Pulmonary artery endothelial cell (primary cell): Measurements from ENCODE around the gene SAMHD1. TPM values are rescaled to one million over a fixed set of nuclear protein-coding genes. Genes with fewer than 3 reads are reported as not detected.
A peak's percentile ranks its signal among the peaks of the same experiment; 100 is the strongest.
"Not testable (repeated sequence)": the region's sequence is repeated elsewhere in the genome, so short reads cannot be mapped to it uniquely, and the experiment has no call there.

ENCODE experiments used
- DNase-seq: peaks from one replicate; pipeline ENCODE4 v3.0.0-alpha.2; 2011; ENCODE audit warnings: low read depth, low spot score
- total RNA-seq: library from RNA; depleted of rRNA; stranded (reverse); fragments of >200 nt; gene quantifications from 2 replicates; pipeline ENCODE4 v1.2.3, GENCODE V29; 2014

SAMHD1 gene
- total RNA-seq, 1 donor from 2014 or later, result 19.9 TPM

DNA sequence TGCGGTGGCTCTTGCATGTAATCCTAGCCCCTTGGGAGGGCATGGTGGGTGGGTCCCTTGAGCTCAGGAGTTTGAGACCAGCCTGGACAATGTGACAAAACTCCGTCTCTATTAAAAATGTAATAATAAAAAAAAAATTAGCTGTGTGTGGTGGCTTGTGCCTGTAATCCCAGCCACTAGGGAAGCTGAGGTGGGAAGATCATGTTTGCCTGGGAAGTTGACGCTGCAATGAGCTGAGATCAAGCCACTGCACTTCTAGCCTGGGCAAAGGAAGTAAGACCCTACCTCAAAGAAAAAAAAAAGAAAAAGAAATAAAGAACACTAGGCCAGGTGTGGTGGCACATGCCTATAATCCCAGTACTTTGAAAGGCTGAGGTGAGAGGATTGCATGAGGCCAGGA is 4.5 kb upstream of the SAMHD1 start:
- no peak for DNase-seq

DNA sequence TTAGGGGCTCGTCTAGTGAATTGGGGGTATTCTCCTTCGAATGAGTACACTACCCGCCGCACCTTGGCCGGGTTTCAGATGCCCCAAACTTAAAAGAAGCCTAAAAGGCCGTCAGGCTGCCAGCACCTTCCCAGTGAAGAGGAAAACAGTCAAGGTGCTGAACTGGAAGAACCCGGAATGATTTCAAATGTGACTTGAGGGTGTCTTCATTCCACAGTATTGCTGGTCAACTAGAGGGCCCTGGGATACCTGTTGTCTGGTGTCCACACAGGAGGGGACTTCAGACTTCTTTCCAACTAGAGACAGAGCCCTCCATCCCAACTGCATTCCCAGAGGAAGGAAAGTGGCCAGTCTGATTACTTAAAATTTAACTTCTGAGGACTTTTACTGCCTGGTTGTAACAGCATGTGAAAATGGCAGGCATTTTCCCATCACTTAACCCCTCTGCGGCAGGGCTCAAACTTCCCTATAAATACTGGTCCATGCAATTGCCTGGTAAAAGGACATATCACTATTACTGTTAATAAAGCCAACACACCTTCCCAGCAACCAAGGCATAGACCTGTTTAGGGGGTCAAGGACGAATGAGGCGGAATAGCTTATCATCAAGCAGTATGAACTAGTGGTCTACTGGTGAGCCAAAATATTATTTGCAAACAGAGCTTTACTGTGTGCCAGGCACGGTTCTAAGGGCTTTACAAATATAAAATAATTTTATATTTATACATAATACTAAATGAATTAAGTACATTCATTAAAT is 651 bp upstream of the SAMHD1 start:
- DNase-seq, result no peak

DNA sequence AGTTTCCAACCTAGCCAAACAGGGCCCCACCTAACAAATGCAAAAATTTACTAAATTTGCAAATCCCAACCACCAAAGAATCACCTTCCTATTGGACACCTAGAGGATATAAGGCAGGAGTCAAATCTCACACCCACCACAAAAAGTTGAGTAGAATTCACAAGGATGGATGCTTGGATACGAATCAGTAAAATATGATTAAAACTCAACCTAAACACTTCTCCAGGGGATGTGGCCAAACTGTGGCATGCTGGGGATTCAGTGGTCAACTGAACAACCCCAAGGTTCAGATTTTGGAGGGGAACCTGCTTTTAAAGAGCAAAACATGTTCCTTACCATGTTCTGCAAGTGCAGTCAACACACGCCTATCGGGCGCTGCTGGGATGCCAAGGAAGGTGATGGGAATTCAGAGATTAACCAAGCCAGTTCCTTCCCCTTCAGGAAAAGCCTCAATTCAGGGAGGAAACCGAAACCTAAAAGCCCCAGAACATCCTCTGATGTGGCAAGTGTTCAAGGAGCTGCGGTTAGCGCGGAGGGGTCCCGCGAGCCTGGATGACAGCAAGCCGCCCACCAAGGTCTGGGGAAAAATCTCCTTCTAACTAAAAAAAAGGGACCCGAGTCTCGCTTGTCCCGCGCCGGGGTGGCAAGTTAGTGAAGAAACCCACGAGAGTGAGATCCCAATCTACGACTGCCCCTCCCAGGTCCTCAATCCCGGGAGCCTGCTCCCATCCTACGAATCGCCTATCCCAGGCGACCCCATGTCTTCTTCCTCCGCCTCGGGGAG is 902 bp downstream of the SAMHD1 start:
- no peak for DNase-seq

DNA sequence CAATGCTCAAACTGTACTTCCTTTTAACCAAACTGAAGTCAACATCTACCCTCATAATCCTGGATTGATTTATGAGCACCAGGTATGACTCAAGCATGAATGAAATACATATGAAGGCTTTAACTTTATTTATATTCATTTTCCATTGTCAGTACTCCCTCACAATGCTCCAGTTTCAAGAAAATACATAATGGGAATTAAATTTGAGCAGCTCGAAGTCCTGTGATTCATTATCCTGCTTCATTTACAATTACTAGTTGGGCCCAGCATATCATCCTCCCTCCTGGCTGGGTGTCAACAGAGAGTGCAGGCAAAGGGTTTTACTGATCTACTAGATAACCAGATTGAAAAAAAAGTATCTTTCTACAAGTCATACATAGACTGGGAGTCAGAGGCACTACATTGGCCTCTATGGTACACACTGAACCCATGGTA is 10.1 kb downstream of the SAMHD1 start:
- DNase-seq, result no peak

DNA sequence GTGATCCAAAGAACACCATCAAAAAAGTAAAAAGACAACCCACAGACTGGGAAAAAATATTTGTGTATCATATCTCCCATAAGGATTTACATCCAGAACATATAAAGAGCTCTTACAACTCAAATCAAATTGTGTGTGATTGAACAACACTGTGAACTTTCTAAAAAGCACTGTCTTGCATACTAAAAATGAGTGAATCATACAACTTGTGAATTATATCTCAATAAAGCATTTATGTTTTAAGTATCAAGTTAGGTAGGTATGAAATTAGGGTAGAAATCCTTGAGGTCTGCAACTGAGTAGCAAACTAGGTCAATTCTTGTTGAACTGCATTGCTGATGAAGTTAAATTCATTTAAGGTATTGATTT is 14.1 kb downstream of the SAMHD1 start:
- DNase-seq, result no peak

DNA sequence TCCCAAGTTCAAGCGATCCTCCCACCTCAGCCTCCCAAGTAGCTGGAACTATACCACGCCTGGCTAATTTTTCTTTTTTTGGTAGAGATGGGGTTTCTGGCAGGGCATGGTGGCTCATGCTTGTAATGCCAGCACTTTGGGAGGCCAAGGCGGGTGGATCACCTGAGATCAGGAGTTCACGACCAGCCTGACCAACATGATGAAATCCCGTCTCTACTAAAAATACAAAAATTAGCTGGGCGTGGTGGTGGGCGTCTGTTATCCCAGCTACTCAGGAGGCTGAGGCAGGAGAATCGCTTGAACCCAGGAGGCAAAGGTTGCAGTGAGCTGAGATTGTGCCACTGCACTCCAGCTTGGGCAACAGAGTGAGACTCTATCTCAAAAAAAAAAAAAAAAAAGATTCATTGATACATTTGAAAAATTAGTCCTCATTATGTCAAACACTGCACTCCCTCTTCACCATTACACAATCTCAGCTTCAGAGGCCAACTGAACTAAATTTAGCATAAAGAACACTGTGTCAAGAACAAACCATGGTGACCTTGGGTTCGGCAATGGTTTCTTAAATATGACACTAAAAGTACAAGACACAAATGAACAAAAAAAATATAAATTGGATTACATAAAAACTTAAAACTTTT is 14.6 kb downstream of the SAMHD1 start:
- not testable (repeated sequence) for DNase-seq

DNA sequence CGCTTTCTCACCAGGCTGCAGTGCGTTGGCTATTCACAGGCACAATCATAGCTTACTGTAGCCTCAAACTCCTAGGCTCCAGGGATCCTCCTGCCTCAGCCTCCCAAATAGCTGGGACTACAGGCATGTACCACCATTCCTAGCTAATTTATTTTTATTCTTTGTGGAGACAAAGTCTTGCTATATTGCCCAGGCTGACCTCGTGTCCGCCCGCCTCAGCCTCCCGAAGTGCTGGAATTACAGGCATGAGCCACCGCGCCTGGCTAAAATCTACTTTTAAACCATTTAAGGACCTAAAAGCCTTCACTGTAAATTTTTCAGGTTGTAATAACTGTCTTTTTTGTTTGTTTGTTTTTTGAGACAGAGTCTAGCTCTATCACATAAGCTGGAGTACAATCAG is 15.2 kb downstream of the SAMHD1 start:
- DNase-seq, result no peak

DNA sequence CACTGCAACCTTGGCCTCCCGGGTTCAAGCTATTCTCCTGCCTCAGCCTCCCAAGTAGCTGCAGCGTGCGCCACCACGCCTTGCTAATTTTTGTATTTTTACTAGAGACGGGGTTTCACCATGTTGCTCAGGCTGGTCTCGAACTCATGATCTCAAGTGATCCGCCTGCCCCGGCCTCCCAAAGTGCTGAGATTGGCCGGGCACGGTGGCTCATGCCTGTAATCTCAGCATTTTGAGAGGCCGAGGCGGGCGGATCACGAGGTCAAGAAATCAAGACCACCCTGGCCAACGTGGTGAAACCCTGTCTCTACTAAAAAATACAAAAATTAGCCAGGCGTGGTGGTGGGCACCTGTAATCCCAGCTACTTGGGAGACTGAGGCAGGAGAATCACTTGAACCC is 17.9 kb downstream of the SAMHD1 start:
- DNase-seq, result not testable (repeated sequence)

DNA sequence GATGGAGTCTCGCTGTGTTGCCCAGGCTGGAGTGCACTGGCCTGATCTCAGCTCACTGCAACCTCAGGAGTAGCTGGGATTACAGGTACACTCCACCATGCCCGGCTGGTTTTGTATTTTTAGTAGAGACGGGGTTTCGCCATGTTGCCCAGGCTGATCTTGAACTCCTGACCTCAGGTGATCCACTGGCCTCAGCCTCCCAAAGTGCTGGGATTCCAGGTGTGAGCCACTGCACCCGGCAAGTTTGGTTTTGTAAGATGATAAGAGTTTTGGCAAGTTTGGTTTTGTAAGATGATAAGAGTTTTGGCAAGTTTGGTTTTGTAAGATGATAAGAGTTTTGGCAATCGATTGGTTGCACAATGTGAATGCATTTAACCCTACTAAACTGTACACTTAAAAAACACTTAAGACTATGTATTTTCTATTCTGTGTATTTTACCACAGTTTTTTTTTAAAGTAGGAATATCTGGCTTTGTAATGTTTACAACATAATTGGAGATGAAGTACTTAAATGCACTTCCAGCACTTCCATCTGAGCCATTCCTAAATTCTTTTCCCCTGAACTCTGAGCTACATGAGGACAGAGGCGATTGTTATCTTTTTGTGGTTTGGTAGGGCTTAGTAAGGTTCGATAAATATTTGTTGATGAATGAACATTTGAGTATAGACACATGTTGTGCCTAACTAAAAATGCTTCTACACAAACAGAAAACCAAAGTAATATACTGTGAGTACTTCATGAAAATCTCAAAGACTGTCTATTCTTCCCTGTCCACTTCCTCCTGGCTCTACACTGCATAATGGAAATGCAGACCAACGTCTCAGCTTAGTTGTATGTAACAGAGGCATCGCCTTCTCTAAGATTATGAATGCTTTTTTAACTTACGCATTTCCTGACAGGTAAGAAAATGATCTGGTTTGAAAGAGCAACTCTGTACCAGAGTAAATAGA is 18.8 kb downstream of the SAMHD1 start:
- no peak for DNase-seq

DNA sequence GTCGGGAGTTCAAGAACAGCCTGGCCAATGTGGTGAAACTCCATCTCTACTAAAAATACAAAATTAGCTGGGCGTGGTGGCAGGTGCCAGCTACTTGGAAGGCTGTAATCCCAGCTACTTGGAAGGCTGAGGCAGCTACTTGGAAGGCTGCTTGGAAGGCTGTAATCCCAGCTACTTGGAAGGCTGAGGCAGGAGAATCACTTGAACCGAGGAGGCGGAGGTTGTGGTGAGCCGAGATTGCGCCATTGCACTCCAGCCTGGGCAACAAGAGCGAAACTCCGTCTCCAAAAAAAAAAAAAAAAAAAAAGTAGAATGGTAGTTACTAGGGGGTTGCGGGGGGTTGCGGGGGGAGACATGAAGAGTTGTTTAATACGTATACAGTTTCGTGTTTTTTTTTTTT is 19.4 kb downstream of the SAMHD1 start:
- DNase-seq, result not testable (repeated sequence)

DNA sequence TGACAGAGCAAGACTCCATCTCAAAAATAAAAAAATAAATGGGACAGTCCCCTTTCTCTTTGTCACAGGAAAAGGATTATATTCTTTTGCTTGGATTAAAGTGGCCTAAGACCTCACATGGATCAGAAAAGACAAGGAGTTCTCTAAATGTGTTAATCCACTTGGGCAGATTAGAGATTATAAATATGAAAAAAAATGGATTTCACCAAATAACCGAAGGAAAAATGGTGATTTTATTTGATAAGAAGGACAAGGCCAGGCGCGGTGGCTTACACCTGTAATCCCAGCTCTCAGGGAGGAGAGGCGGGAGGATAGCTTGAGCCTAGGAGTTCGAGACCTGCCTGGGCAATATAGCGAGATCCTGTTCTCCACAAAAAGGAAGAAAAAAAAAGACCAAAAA is 21.8 kb downstream of the SAMHD1 start:
- no peak for DNase-seq

DNA sequence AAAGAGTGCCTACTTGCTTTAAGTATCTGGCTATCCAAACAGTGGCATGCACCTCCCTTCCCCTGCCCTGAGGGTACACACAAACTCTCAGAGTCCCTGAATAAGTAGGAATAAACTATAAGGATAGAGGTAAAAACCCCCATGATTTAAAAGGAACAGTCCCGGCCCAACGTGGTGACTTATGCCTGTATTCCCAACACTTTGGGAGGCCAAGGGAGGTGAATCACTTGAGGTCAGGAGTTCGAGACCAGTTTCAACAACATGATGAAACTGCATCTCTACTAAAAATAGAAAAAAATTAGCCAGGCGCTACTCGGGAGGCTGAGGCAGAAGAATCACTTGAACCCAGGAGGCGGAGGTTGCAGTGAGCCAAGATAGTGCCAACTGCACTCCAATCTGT is 22.2 kb downstream of the SAMHD1 start:
- DNase-seq, result no peak

DNA sequence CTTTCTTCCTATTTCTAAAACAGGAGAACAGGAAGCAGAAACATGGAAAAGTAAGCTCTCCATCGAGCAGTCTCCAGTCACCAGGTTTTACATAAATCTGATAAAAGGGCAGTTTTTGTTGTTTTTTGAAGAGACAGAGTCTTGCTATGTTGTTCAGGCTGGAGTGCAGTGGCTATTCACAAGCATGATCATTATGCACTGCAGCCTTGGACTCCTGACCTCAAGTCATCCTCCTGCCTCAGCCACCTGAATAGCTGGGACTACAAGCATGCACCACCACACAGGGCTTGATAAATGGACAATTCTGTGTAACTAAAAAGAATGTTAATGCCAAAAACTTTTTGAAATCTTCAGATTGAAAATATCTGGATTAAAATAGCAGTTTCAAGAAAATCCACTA is 23.8 kb downstream of the SAMHD1 start:
- no peak for DNase-seq

DNA sequence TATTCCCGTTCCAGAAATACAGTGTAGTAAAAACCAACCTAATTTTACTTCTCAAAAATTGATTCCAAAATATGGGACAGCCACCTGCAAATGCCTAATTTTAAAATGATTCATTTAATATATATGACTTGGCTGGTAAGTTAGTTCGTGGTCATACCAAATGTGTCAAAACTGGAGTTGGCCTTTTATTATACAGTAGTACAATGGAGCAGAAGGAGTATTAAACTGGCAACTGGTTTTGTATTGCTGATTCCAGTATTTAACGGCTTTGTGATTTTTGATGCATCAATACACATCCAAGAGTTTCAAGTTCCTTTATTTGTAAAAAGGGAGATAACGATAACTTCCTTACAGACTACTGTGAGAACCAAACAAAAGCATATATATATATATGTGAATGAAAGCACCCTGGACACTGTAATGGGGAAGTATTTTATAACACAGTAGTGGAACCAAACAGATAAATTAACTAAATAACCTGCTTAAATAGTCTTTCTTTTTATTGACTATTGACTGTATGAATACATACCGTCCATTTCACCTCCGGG is 24.8 kb downstream of the SAMHD1 start:
- no peak for DNase-seq

DNA sequence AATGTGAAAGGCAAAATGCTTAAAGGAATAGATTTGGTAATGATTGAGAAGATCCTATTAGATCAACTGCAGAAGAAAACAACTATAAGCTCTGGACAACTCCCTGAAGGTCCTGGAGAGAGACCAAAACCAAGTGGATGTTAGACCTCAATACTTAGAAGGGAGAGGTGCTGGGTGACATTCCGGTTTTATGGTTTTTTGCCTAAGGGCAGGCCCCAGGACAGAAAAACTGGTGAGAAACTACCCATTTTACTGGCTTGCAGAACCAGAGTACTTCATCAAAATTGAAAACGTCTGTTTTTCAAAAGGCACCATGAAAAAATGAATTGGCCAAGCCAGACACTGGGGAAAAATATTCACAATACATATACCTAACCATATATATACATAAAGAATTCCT is 26.3 kb downstream of the SAMHD1 start:
- DNase-seq, result no peak

DNA sequence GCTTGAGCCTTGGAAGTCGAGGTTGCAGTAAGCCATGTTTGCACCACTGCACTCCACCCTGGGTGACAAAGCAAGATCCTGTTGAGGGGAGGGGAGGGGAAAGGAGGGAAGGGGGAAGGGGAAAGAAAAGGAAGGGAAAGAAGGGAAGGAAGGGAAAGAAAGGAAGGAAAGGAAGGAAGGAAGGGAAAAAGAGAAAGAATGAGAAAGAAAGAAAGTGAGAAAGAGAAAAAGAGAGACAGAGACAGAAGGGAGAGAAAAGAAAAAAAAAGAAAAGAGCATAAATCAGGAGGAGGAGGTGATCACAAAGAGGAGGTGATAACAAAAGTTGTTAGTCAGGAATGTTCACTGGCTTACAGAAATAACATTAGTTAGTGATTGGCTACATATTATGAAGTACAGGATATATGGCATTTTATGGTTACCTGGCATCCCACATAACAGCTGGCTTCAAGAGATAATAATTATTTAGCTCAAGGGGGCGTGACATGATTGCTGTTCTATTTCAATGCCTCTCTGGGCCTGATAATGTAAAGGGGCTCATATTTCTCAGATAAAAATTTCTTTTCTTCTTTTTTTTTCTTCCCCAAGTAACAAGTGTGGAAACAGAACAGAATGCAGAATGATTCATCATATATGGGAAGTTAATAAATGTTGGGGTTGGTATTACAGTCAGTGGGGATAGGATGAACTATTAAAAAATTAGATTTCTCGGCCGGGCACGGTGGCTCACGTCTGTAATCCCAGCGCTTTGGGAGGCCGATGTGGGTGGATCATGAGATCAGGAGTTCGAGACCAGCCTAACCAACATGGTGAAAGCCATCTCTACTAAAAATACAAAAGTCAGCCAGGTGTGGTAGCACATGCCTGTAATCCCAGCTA is 27.1 kb downstream of the SAMHD1 start:
- DNase-seq, result no peak

DNA sequence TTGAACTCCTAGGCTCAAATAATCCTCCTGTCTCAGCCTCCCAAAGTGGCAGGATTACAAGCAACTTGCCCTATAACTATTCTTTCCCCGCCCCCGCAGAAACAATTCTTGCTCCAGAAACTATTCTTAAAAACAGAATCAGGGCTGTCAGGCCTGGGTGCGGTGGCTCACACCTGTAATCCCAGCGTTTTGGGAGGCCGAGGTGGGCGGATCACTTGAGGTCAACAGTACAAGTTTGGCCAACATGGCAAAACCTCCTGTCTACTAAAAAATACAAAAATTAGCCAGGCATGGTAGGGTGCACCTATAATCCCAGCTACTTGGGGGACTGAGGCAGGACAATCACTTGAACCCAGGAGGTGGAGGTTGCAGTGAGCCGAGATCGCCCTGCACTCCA is 31.2 kb downstream of the SAMHD1 start:
- DNase-seq, result no peak

DNA sequence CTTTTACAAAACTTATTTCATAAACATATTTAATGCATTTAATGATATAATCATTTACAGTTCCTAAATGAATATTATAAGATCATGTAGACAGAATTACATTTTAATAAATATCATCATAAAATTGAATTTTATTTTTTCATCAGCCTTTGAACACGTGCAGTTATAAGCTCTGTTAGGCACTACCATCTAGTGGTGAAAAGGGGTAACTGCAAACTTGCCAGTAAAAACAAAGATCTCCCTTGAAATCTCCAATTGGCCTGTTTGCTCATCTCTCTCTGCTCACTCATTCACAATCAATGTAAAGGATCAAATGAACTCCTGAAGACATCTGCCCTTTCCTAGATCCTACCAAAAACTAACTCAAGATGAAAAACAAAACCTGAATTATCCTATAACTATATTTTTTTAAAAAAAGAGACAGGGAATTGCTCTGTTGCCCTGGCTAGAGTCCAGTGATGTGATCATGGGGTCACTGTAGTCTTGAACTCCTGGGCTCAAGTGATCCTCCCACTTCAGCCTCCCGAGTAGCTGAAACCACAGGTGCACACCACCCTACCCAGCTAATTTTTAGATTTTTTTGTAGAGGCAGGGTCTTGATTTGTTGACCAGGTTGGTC is 31.7 kb downstream of the SAMHD1 start:
- DNase-seq, result peak; percentile 10

DNA sequence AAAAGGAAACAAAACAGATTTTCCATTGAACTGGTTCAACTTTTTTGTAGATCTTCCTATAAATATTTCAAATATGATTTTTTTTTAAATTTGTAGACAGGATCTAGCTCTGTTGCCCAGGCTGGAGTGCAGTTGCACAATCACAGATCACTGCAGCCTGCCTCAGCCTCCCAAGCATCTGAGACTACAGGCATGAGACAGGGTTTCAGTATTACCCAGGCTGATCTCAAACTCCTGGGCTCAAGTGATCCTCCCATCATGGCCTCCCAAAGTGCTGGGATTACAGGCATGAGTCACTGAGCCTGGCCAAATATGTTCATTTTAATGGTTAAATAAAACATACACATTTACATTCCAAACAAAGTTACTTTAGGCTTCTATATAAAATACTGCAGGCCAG is 33.6 kb downstream of the SAMHD1 start:
- no peak for DNase-seq

DNA sequence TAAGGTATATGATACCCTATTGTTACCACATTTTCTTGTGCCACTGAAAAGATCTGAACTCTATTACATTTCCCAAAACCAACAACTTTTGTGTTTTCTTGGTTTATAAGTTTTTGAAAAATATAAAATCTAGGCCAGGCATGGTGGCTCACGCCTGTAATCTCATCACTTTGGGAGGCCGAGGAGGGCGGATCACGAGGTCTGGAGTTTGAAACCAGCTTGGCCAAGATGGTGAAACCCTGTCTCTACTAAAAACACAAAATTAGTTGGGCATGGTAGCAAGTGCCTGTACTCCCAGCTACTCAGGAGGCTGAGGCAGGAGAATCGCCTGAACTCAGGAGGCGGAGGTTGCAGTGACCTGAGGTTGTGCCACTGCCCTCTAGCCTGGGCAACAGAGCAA is 34.3 kb downstream of the SAMHD1 start:
- no peak for DNase-seq
